GM18867 (cell line): ENCODE measurements around the gene MRPL24.

Source experiments
- ATAC-seq: cut with Tn5 transposase; IDR thresholded peaks from one replicate; pipeline ENCODE4 v1.9.1; 2021; ENCODE audit warnings: mild to moderate bottlenecking, moderate library complexity; ENCODE audit not compliant: unreplicated experiment

The MRPL24 gene

DNA sequence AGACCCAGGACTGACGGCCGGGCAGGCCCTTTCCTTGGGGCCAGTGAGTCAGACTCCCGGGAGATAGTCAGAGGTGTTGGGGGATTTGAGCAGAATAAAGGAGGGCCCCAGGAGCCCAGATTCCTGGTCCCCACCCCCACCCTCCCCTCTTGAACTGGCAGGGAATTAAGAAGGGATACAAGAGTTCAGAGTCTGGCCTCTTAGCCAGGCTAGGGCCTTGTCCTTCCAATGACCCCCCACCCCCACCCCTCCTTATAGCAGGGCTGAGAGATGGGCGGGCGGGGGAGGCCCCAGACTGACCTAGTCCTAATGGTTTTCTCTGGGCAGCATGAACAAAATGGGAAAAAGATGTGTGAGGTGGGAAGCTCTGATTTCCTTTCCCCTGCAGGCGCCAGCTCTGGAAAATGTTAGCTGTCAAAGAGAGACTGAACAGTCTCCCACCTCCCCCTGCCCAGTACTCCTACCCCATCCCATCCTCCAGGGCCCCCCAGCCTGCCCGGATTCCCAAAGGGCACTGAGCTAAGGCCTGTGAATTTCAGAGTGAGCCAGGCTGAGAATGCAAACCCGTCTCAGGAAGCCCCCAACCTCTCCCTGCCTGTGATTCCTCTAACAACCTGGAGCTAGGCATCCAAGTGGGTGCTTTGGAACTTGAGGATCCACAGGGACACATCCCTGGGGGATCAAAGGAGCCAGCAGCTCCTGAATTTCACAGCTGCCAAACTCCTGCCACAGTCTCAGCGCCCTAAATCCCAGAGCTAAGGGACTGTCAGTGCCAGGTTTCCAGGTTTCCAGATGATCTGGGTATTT, 29.7 kb downstream of the MRPL24 start:
- ATAC-seq, result no peak

GRCh38 chr1:156709757-156710489, 31.0 kb downstream of the MRPL24 start:
- ATAC-seq, result no peak

DNA sequence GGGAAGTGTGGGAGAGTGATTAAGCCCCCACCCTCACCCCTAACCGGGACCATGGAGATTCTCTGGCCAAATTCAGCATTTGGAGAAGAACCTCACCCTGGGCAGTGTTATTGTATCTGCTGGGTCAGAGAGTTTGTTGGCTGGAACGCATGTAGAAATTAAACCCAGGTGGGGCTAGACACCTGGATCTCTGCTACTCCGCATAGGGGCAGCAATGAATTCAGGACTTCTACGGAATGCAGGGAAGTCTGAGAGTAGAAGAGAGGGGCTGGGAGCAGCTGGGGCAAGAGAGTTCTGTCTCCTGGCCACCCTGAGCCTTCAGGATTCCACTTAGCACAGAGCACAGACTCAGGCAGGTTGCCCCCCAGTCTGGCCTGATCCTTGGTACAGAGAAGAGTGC, 31.9 kb downstream of the MRPL24 start:
- ATAC-seq, result no peak

- no peak for ATAC-seq
Observed at GRCh38 chr1:156708218-156708661, 32.6 kb downstream of the MRPL24 start.

DNA sequence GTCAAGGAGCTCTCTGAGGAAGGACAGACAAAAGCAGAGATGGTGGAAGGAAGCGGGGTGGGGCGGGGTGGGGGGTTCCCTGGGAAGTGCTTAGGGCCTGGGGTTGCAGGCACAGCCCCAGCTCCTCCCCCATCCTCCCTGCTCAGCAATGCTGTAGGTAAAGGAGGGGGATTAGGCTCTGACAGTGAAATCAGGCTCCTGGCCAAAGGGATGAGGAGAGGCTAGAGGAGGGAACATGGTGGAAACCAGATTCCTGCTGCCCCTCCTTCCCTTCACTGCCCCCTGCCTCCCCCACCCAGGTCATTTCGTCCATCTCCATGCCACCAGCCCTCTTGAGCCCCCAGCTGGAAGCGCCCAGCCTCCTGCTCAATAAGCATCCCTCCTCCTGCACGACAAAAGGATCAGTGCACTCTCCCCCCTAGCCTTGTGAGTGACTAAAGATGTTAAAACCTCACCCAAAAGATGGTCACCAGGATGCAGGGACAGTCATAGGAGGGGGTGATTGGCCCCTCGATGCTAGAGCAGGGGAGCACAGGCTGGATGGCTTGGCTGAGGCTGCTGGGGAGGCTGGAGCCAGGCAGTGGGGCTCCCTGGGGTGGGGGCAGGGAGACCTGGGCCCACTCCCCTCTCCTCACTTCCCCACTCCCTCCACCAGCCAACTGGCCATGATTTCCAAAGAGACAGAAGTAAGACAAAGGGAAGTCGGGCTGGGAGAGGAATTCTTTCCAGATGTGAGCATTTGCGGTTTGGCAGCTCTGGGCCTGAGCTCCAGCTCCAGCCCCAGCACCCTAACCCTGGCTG, 33.3 kb downstream of the MRPL24 start:
- ATAC-seq, result no peak

DNA sequence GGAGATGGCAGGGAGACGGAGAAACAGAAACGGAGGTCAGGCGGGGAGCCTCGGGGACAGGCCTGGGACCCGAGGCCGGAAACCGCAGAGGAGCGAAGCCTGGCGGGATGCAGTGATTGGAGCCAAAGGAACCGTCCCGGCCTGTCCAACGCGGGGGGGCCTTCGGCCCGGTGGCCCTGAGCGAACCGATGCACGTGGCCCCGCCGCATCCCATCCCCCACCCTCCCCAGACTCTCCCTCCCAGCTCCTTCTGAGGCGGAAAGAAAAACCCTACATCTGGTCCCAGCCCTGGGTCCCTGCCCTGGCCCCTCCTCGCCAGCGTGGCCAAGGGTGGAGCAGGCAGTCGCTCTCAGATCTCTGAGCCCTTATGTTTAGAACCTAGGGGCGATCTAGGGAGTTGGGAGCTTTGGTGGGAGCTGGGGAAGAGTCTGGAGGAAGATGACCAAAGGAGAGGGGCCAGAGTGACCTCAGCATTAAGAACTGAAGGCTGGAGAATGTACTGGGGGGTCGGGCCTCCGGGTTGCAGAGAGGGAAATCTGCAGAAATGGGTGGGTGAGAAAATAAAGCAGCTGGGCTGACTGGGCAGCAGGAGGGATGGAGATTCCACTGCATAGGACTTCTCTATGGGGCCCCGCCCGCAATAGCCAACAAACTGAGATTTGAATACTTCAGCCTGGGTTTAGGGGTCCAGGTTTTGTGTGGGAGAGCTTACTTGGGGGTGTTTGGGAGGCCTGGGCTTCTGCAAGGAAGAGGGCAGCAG, 34.1 kb downstream of the MRPL24 start:
- ATAC-seq, result no peak

GRCh38 chr1:156705918-156706656, 34.8 kb downstream of the MRPL24 start:
- ATAC-seq, result no peak

DNA sequence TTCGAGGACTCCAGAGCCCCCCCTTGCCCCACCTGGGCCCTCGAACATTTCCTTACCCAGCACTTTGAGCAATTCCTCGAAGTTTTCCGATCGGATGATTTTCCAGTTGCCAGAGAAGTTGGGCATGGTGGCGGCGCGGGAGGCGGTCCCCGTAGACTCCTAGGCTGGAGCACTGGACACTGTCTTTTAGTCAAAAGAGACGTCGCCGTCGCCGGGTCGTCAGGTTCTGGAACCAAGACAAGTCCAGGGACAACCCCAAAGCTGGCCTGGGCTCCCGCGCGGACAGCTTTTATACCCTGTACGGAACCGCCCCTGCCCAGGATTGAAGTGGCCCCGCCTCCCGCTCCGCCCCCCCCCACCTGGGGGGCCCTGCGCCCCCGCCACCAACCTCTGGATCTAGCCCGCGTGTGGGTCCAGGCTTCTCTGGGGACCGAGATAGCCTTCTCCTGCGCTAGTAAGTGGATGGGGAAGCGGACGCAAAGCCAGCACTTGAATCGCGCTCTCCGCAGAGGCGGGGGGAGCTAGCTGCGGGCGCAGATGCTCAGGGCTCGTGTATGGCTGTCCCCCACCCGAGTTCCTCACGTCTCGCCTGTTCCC, 35.5 kb downstream of the MRPL24 start, which contains the start of gene CRABP2:
Gene CRABP2 (minus strand): TSS at position 263 of the 597 bp plus-strand sequence. CDS start 137 bp downstream, at position 126.
- ATAC-seq, result no peak

DNA sequence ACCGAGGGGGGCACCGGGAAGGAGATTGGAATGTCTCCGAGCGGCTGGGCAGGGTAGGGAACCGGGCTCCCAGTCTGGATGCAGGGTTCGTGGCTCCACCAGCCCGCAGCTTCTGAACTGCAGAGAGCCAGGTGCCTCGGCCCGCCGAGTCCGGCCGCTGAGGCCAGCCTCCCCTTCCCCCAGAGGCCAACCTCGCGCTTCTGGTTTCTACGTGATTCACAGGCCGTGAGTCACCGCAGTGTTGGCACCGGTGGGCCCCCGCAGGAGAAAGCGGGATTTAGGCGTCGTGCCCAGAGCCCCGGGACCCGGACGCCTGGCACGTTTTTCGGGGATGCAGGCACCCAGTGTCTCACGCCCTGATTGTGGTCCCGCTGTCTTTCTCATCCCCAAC, 36.0 kb downstream of the MRPL24 start:
- ATAC-seq, result no peak

DNA sequence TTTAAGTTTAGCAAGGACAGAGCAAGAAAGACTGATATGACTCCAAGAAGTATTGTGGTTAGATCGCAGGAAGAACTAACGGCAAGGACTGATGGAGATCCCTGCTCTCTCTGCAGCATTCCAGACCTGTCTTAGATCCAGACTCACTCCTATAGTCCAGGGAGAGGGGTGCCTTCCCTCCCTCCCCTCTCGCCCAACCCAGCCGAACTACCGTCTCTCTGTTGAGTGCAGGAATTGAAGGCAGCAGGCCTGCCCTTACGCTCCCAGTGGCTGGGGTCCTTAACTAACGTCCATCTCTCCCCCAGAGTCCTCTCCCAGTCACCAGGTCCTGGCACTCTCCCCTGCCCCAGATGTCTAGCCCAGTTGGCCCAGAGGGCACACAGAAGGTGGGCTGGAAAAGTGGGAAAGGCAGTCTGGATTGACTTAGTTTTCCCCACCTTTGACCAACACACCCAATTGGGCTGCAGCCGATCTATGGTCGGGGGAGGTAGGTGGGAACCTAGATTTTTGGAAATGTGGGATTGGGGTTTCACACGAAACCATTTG, 36.6 kb downstream of the MRPL24 start:
- ATAC-seq, result no peak

DNA sequence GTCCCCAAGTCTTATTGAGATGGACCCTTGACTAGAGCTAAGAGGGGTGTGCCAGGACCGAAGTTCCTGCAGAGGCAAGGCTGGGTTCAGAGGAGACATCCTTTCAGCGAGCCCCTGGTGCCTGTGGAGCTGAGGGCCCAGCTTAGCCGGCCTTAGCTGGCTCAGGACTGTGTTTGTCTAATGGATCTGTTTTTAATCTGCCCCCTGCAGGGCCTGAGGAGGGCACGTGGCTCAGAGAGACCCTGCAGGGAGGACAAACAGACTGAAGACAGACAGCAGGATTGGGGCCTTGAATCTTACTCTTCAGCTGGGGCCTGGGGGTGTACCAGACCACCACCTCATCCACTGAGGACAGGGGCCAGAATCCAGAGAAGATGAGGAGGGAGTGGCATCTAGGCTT, 37.1 kb downstream of the MRPL24 start:
- ATAC-seq, result no peak

DNA sequence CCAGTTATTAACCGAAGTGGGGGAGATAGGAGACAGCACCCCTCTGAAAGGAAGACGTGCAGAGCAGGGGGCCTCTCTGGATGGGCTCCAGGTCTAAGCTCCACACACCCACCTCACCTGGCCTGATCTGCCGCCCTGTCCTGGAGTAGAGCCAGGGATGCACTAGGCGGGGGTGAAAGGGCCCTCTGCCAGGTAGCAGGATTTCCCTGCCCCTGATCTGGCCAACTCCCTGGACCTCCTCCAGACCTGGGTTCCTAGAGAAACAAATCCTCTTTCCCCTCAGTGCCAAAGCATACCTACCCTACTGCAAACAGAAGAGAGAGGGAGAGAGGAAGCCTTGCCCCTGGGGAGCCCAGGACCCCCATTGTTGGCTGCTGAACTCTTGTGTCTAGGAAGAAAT, 37.6 kb downstream of the MRPL24 start:
- no peak for ATAC-seq

- no peak for ATAC-seq
Observed at GRCh38 chr1:156700736-156701531, 40.0 kb downstream of the MRPL24 start.

GRCh38 chr1:156698995-156699394, 41.9 kb downstream of the MRPL24 start:
- no peak for ATAC-seq

DNA sequence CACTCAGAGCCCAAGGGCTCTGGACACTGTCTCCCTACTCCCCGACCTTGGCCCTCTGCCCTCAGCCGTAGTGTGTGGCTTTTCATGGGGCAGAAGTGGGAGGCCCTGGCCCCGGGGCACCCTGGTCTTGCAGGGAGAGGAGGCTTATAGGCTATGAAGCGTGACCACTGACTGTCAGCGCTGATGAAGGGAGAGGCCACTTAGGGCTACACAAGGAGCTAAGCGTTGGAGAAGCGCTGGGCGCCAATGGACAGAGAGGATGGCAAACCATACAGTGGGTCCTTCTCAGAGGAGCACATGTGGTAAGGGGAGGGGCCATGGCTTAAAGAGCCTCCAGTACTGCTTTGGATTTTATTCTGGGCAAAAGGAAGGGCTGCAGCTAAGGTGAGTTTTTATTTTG, 43.4 kb downstream of the MRPL24 start:
- no peak for ATAC-seq

- ATAC-seq, result no peak
Observed at GRCh38 chr1:156696755-156697154, 44.1 kb downstream of the MRPL24 start.

DNA sequence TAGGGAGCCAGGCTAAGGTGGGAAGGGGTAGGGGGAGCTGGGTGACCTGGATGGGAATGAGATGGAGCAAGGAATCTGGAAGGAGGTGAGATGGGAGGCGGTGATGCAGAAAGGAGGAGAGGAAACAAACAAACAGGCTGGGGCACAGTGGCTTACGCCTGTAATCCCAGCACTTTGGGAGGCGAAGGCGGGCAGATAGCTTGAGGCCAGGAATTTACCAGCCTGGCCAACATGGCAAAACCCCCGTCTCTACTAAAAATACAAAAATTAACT, 46.3 kb downstream of the MRPL24 start:
- no peak for ATAC-seq

- no peak for ATAC-seq
Observed at GRCh38 chr1:156693848-156694689, 46.8 kb downstream of the MRPL24 start.
